GM12878 (cell line): ENCODE results near the gene ECM1. TPM values are rescaled to one million over a fixed set of nuclear protein-coding genes. Genes with fewer than 3 reads are reported as not detected.

Experiments
- ATAC-seq: fragments of 200-7000 bp; cut with Tn5 transposase; 3 replicates; pipeline ENCODE4 v1.9.1; 2020; ENCODE audit warnings: mild to moderate bottlenecking, moderate library complexity
- BruUV-seq: library from RNA; stranded (reverse); fragments of 400-500 nt; replicated peaks from 2 replicates; lab custom pipeline; 2021; lab: Mats Ljungman, UMichigan
- CTCF ChIA-PET: fragments of 300-600 bp; sonication (Branson Sonifier 250); formaldehyde crosslinking; extraction: SDS; loops from one replicate; lab custom pipeline; 2021; ENCODE audit warnings: inconsistent platforms; lab: Yijun Ruan, JAX
- POLR2A ChIA-PET: fragments of 350-600 bp; formaldehyde crosslinking; extraction: SDS; loops from one replicate; lab custom pipeline; 2021; ENCODE audit warnings: inconsistent platforms; lab: Charles Lee
- RAD21 ChIA-PET: fragments of 300-600 bp; sonication (Branson Sonifier 250); formaldehyde crosslinking; loops from one replicate; lab custom pipeline; 2023; ENCODE audit warnings: antibody characterized with exemption; ENCODE audit not compliant: unreplicated experiment; lab: Charles Lee
- SMC1A ChIA-PET: fragments of 300-600 bp; sonication (Branson Sonifier 250); formaldehyde crosslinking; loops from one replicate; lab custom pipeline; 2023; ENCODE audit not compliant: unreplicated experiment, uncharacterized antibody; lab: Charles Lee
- DNase-seq: peaks from one replicate; pipeline ENCODE4 v3.0.0-alpha.2; 2011; ENCODE audit warnings: low read depth, low spot score
- FAIRE-seq: peaks from 3 replicates; lab custom pipeline; 2011; peaks lifted over from hg19 to GRCh38; lab: Jason Lieb, UNC
- H2AFZ ChIP-seq: 2 replicates; pipeline ENCODE4 v1.6.0; 2011; ENCODE audit warnings: low read depth, low read length, control low read depth; ENCODE audit not compliant: control insufficient read depth
- H3K27ac ChIP-seq: 2 replicates; pipeline ENCODE4 v1.5.1; 2011; ENCODE audit warnings: control low read depth; ENCODE audit not compliant: control insufficient read depth, insufficient read depth
- H3K27me3 ChIP-seq, 2 experiments: replicated peaks in 1 of 2; 2 replicates each; pipeline versions ENCODE4 v1.6.0 to v1.6.1; 2011; ENCODE audit warnings: low read length in 1 of 2; ENCODE audit not compliant: control insufficient read depth in 2 of 2, insufficient read depth in 2 of 2
- H3K36me3 ChIP-seq, 2 experiments: 2 replicates each; pipeline ENCODE4 v1.5.1; 2011; ENCODE audit warnings: low read length in 1 of 2; ENCODE audit not compliant: control insufficient read depth in 2 of 2, insufficient read depth in 2 of 2
- H3K4me1 ChIP-seq: 2 replicates; pipeline ENCODE4 v1.6.1; 2011; ENCODE audit warnings: mild to moderate bottlenecking, low read length, moderate library complexity, mixed read lengths; ENCODE audit not compliant: control insufficient read depth, insufficient read depth
- H3K4me2 ChIP-seq: 2 replicates; pipeline ENCODE4 v1.6.0; 2011; ENCODE audit warnings: control low read depth; ENCODE audit not compliant: control insufficient read depth, insufficient read depth
- H3K4me3 ChIP-seq: fragments of 200-600 bp; sonication (generic); 2 replicates; pipeline ENCODE4 v1.5.1; 2016
- H3K79me2 ChIP-seq: 2 replicates; pipeline ENCODE4 v1.6.0; 2011; ENCODE audit warnings: low read length; ENCODE audit not compliant: control insufficient read depth, insufficient read depth
- H3K9ac ChIP-seq: 2 replicates; pipeline ENCODE4 v1.8.0; 2011; ENCODE audit warnings: low read length, control low read depth, mixed read lengths; ENCODE audit not compliant: control insufficient read depth, insufficient read depth
- H3K9me3 ChIP-seq: replicated peaks from 3 replicates; pipeline ENCODE4 v1.5.1; 2011; ENCODE audit warnings: mild to moderate bottlenecking, low read length; ENCODE audit not compliant: control insufficient read depth, insufficient read depth
- H4K20me1 ChIP-seq: 2 replicates; pipeline ENCODE4 v1.6.0; 2011; ENCODE audit not compliant: control insufficient read depth, insufficient read depth
- BHLHE40 ChIP-seq, 2 experiments: fragments of 450-650 bp in 1 of 2; IDR thresholded peaks; 2 replicates each; pipeline ENCODE4 v1.6.1; 2011 to 2017; ENCODE audit warnings: low read depth in 2 of 2, borderline replicate concordance in 1 of 2, improper control_type of control experiment in 1 of 2, low read length in 1 of 2, mild to moderate bottlenecking in 1 of 2
- DPF2 ChIP-seq: fragments of 450-650 bp; IDR thresholded peaks from 2 replicates; pipeline ENCODE4 v1.6.1; 2017; ENCODE audit warnings: mild to moderate bottlenecking
- IKZF1 ChIP-seq: fragments of 450-650 bp; conservative IDR thresholded peaks from 2 replicates; pipeline ENCODE4 v1.6.1; 2017; ENCODE audit warnings: antibody characterized with exemption, mild to moderate bottlenecking
- LARP7 ChIP-seq: fragments of 450-650 bp; IDR thresholded peaks from 2 replicates; pipeline ENCODE4 v1.6.1; 2017; ENCODE audit warnings: mild to moderate bottlenecking
- MXI1 ChIP-seq: fragments of 150-350 bp; IDR thresholded peaks from 2 replicates; pipeline ENCODE4 v1.6.1; 2011; ENCODE audit warnings: low read depth, mild to moderate bottlenecking, inconsistent platforms, low read length, improper control_type of control experiment
- POLR2AphosphoS5 ChIP-seq: IDR thresholded peaks from 2 replicates; pipeline ENCODE4 v1.6.1; 2011; ENCODE audit warnings: mild to moderate bottlenecking, low read length, inconsistent platforms
- RB1 ChIP-seq: fragments of 450-650 bp; formaldehyde crosslinking; IDR thresholded peaks from 2 replicates; pipeline ENCODE4 v1.6.1; 2017; ENCODE audit warnings: mild to moderate bottlenecking, borderline replicate concordance
- SIX5 ChIP-seq: IDR thresholded peaks from 2 replicates; pipeline ENCODE4 v1.6.1; 2011; ENCODE audit warnings: mild to moderate bottlenecking, low read depth, low read length, moderate library complexity; ENCODE audit not compliant: severe bottlenecking
- SMARCA5 ChIP-seq: fragments of 450-650 bp; IDR thresholded peaks from 2 replicates; pipeline ENCODE4 v1.6.1; 2017; ENCODE audit warnings: mild to moderate bottlenecking
- SMC3 ChIP-seq: IDR thresholded peaks from 2 replicates; pipeline ENCODE4 v1.6.1; 2011; ENCODE audit warnings: low read length, improper control_type of control experiment, borderline replicate concordance
- TCF12 ChIP-seq: IDR thresholded peaks from 2 replicates; pipeline ENCODE4 v1.6.1; 2011; ENCODE audit warnings: low read depth, mild to moderate bottlenecking, low read length
- TCF3 ChIP-seq: IDR thresholded peaks from 2 replicates; pipeline ENCODE4 v1.6.1; 2012; ENCODE audit warnings: low read depth, mild to moderate bottlenecking, low read length, borderline replicate concordance; ENCODE audit not compliant: insufficient read depth
- ZNF384 ChIP-seq: IDR thresholded peaks from 2 replicates; pipeline ENCODE4 v1.6.1; 2012; ENCODE audit warnings: low read depth, mild to moderate bottlenecking, low read length, improper control_type of control experiment, borderline replicate concordance
- WGBS: methylation state at CpG from one replicate; pipeline ENCODE4 v1.1.6; 2016; ENCODE audit warnings: low lambda C conversion rate; ENCODE audit not compliant: insufficient replicate concordance, insufficient coverage; ENCODE audit errors: missing lambda C conversion rate; 5-methylcytosine and 5-hydroxymethylcytosine counted together
- in situ Hi-C: fragments of 300-500 bp; cut with MboI; formaldehyde crosslinking; loops from 9 replicates; pipeline ENCODE4 v1.14.3; 2018; ENCODE audit warnings: mixed read lengths
- intact Hi-C: fragments of 100-400 bp; cut with micrococcal nuclease; formaldehyde crosslinking; loops from one replicate; pipeline ENCODE4 v1.14.2; 2022; ENCODE audit not compliant: unreplicated experiment
- polyA plus RNA-seq, 11 experiments: library from polyadenylated mRNA; depleted of rRNA in 4 of 11; unstranded in 6 of 11; stranded (reverse) in 5 of 11; fragments of >200 nt; fragmentation: Nextera tagmentation in 4 of 11; fragmentation: Illumina TruSeq in 1 of 11; extraction: Ambion mirVana in 4 of 11; extraction: Trizol in 1 of 11; gene quantifications; 1 replicate in 1 of 11; 2 replicates in 10 of 11; pipeline versions ENCODE4 v1.2.1 to v1.2.3, GENCODE V29; 2011 to 2016; ENCODE audit warnings: inconsistent platforms in 2 of 11, missing spikeins in 2 of 11, low read depth in 1 of 11
- total RNA-seq, 4 experiments: library from RNA; depleted of rRNA in 3 of 4; stranded (reverse); fragments of >200 nt in 3 of 4; fragmentation: Illumina TruSeq in 1 of 4; extraction: Trizol in 1 of 4; gene quantifications; 2 replicates each; pipeline versions ENCODE4 v1.2.1 to v1.2.3, GENCODE V29; 2013 to 2021
- TF ChIP-seq, protein P1 (sequence below), 3 experiments: IDR thresholded peaks in 2 of 3; conservative IDR thresholded peaks in 1 of 3; 2 replicates each; pipeline ENCODE4 v1.5.1; 2011; ENCODE audit warnings: low read depth in 3 of 3, low read length in 3 of 3, mild to moderate bottlenecking in 3 of 3, control low read depth in 2 of 3, moderate library complexity in 2 of 3, inconsistent platforms in 1 of 3, mixed read lengths in 1 of 3; ENCODE audit not compliant: control insufficient read depth in 2 of 3, insufficient read depth in 1 of 3; ENCODE audit errors: extremely low read depth in 1 of 3
- TF ChIP-seq, protein P2 (sequence below): IDR thresholded peaks from 2 replicates; pipeline ENCODE4 v1.6.1; 2011; ENCODE audit warnings: low read depth, low read length, improper control_type of control experiment, borderline replicate concordance
- TF ChIP-seq, protein P3 (sequence below): fragments of 450-650 bp; IDR thresholded peaks from 2 replicates; pipeline ENCODE4 v1.6.1; 2016; ENCODE audit warnings: mild to moderate bottlenecking
- TF ChIP-seq, protein P4 (sequence below): fragments of 450-650 bp; conservative IDR thresholded peaks from 2 replicates; pipeline ENCODE4 v1.6.1; 2017; ENCODE audit warnings: mild to moderate bottlenecking, moderate library complexity

ECM1 gene
- total and polyA plus RNA-seq, 10 of the 15 experiments (the other 5 are each of a cell fraction or from before 2014, with no cell fraction given): 0.06 to 1.3 (median 0.60) TPM

DNA sequence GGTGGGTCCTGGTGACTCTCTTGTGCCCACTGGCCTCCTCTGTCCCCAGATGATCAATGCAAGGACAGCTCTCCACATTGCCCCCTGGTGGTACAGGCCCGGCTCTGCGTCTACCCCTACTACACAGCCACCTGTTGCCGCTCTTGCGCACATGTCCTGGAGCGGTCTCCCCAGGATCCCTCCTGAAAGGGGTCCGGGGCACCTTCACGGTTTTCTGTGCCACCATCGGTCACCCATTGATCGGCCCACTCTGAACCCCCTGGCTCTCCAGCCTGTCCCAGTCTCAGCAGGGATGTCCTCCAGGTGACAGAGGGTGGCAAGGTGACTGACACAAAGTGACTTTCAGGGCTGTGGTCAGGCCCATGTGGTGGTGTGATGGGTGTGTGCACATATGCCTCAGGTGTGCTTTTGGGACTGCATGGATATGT lies 52.1 kb downstream of the ECM1 start:
- SMC1A ChIA-PET: interaction anchor here (0.6 to 12.5 kb wide), 15 partner anchors 8 to 387 kb away, joined by 3 to 388 read pairs (median 3); partner anchors contain the start of genes ENSA, FALEC and MCL1
- peak; percentile 68 for FAIRE-seq
- Histone ChIP-seq H3K27ac (no peak overlapping the region), H3K27me3 (no peaks in the 10 kb centered on the region), H2AFZ (no peak overlapping the region), H3K4me1 (peaks cover 22% of the 10 kb centered on the region), H4K20me1 (no peaks in the 10 kb centered on the region), H3K4me3 (no peak overlapping the region), H3K79me2 (peaks cover 27% of the 10 kb centered on the region), H3K9me3 (no peaks in the 10 kb centered on the region), H3K4me2 (peak overlapping the region; percentile 97; the same call in 1 of the 2 replicates), H3K9ac (no peak overlapping the region), H3K36me3 (no peaks in the 10 kb centered on the region)
- WGBS: 4% methylated on average over 9 of the region's 9 CpGs
- in situ Hi-C loops: no loop called here
- POLR2A ChIA-PET: interaction anchor here (0.5 to 10.5 kb wide), 4 partner anchors 19 to 69 kb away, joined by 3 to 95 read pairs (median 36); partner anchors contain the start of gene ENSA
- DNase-seq: no peak
- peak; percentile 42 for ATAC-seq
- RAD21 ChIA-PET: interaction anchor here (1.0 to 12.1 kb wide), 16 partner anchors 16 to 436 kb away, joined by 3 to 387 read pairs (median 5); partner anchors contain the start of genes ENSA, FALEC, GOLPH3L and MCL1
- no TSS peak for BruUV-seq
- CTCF ChIA-PET: interaction anchor here (0.6 to 13.7 kb wide), 52 partner anchors 9 to 446 kb away, joined by 3 to 390 read pairs (median 5); partner anchors contain the start of genes ANXA9, CA14, CTSS and ENSA
- intact Hi-C loops: loop anchor here (2.0 to 5.0 kb wide), 5 partner anchors 137 to 417 kb away; partner anchors contain the start of genes CTSS, GOLPH3L and SETDB1
- 0 out of 2 replicates have a peak, but pooled peaks have one; percentile 23 for TF ChIP-seq IKZF1
- peak; percentile 80; the same call in 1 of the 2 replicates for TF ChIP-seq TCF3
- peak; percentile 68 for TF ChIP-seq SMC3
- 0 out of 4 replicates have a peak, but pooled peaks of 1 of the 2 experiments have one; percentile 17 for TF ChIP-seq BHLHE40 (IDR thresholded peaks at IDR 0.05; ENCODE audit: borderline replicate concordance in 1 of 2, low read depth in 2 of 2, low read length in 1 of 2)
- peak; percentile 42; the same call in 1 of the 2 replicates for TF ChIP-seq RB1
- TF ChIP-seq MXI1: peak; percentile 71
- TF ChIP-seq ZNF384: no peak
- TF ChIP-seq, protein P1, sequence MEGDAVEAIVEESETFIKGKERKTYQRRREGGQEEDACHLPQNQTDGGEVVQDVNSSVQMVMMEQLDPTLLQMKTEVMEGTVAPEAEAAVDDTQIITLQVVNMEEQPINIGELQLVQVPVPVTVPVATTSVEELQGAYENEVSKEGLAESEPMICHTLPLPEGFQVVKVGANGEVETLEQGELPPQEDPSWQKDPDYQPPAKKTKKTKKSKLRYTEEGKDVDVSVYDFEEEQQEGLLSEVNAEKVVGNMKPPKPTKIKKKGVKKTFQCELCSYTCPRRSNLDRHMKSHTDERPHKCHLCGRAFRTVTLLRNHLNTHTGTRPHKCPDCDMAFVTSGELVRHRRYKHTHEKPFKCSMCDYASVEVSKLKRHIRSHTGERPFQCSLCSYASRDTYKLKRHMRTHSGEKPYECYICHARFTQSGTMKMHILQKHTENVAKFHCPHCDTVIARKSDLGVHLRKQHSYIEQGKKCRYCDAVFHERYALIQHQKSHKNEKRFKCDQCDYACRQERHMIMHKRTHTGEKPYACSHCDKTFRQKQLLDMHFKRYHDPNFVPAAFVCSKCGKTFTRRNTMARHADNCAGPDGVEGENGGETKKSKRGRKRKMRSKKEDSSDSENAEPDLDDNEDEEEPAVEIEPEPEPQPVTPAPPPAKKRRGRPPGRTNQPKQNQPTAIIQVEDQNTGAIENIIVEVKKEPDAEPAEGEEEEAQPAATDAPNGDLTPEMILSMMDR (IDR thresholded peaks at IDR 0.05 in 2 of 3, conservative IDR thresholded peaks at IDR 0.05 in 1 of 3; ENCODE audit: control insufficient read depth in 2 of 3, extremely low read depth in 1 of 3, insufficient read depth in 1 of 3, low read depth in 3 of 3, low read length in 3 of 3): peak; percentile 92 to 99 (median 96)
- TF ChIP-seq, protein P2, sequence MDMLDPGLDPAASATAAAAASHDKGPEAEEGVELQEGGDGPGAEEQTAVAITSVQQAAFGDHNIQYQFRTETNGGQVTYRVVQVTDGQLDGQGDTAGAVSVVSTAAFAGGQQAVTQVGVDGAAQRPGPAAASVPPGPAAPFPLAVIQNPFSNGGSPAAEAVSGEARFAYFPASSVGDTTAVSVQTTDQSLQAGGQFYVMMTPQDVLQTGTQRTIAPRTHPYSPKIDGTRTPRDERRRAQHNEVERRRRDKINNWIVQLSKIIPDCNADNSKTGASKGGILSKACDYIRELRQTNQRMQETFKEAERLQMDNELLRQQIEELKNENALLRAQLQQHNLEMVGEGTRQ: no peak
- TF ChIP-seq, protein P3, sequence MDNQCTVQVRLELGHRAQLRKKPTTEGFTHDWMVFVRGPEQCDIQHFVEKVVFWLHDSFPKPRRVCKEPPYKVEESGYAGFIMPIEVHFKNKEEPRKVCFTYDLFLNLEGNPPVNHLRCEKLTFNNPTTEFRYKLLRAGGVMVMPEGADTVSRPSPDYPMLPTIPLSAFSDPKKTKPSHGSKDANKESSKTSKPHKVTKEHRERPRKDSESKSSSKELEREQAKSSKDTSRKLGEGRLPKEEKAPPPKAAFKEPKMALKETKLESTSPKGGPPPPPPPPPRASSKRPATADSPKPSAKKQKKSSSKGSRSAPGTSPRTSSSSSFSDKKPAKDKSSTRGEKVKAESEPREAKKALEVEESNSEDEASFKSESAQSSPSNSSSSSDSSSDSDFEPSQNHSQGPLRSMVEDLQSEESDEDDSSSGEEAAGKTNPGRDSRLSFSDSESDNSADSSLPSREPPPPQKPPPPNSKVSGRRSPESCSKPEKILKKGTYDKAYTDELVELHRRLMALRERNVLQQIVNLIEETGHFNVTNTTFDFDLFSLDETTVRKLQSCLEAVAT: peak; percentile 22; the same call in 1 of the 2 replicates
- TF ChIP-seq POLR2AphosphoS5: no peak
- peak; percentile 48; the same call in 1 of the 2 replicates for TF ChIP-seq SMARCA5
- peak; percentile 51; the same call in 1 of the 2 replicates for TF ChIP-seq LARP7
- no peak for TF ChIP-seq SIX5
- peak; percentile 41; the same call in 1 of the 2 replicates for TF ChIP-seq DPF2
- TF ChIP-seq, protein P4, sequence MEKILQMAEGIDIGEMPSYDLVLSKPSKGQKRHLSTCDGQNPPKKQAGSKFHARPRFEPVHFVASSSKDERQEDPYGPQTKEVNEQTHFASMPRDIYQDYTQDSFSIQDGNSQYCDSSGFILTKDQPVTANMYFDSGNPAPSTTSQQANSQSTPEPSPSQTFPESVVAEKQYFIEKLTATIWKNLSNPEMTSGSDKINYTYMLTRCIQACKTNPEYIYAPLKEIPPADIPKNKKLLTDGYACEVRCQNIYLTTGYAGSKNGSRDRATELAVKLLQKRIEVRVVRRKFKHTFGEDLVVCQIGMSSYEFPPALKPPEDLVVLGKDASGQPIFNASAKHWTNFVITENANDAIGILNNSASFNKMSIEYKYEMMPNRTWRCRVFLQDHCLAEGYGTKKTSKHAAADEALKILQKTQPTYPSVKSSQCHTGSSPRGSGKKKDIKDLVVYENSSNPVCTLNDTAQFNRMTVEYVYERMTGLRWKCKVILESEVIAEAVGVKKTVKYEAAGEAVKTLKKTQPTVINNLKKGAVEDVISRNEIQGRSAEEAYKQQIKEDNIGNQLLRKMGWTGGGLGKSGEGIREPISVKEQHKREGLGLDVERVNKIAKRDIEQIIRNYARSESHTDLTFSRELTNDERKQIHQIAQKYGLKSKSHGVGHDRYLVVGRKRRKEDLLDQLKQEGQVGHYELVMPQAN: no peak
- TF ChIP-seq TCF12: peak; percentile 81
